ENCODE measurements around the gene NCAM1.

The NCAM1 gene

DNA sequence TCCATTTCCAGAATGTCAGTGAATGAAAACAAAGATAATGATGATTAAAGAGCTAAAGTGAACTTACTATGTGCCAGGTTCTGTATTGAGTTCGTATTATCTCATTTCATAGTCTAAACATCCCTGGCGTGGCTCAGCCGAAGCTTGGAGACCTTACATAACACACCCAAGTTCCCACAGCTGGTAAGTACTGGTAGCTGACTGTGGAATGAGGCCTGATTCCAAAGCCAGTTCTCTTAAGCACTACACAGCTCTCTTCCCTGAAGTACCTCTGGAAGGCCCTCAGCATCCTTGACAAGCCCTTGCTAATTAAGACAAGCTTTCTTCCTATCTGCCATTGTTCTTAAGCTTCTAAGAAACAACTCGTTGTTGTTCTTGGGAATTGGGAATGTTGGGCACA is 28.6 kb upstream of the NCAM1 start:
- Histone ChIP-seq H3K4me1 (ENCODE audit: control extremely low read depth in 1 of 4, control insufficient read depth in 4 of 4, insufficient read depth in 4 of 4, low read length in 3 of 4) (no peaks in the 10 kb centered on the region), H3K27ac (ENCODE audit: insufficient read depth in 1 of 2, low read depth in 1 of 2, low read length in 2 of 2, poor library complexity in 1 of 2, severe bottlenecking in 2 of 2) (no peak overlapping the region), H3K9me3 (ENCODE audit: control extremely low read depth in 1 of 5, control insufficient read depth in 4 of 5, insufficient read depth in 2 of 5, low read depth in 1 of 5, low read length in 4 of 5) (peaks cover 0 to 5% (median 0%) of the 10 kb centered on the region in 5 experiments), H3K4me3 (ENCODE audit: control insufficient read depth in 1 of 7, extremely low read depth in 1 of 7, insufficient read depth in 4 of 7, low read depth in 2 of 7, low read length in 6 of 7) (no peak overlapping the region), H3K27me3 (replicated peaks in 2 of 5; ENCODE audit: control insufficient read depth in 4 of 5, insufficient read depth in 5 of 5, low read length in 4 of 5) (peaks cover 0 to 4% (median 0%) of the 10 kb centered on the region in 5 experiments), H3K36me3 (ENCODE audit: control insufficient read depth in 4 of 4, insufficient read depth in 4 of 4, low read length in 3 of 4) (no peaks in the 10 kb centered on the region)
- ChIA-PET CTCF (interaction anchor here (1.1 kb wide), 1 partner anchor 8 kb away, joined by 4 read pairs; no protein-coding TSS in a partner anchor), POLR2A (no interaction called here)
- 100% methylated on average over 2 of the region's 4 CpGs for WGBS (ENCODE audit: insufficient coverage)
- no peak for DNase-seq

DNA sequence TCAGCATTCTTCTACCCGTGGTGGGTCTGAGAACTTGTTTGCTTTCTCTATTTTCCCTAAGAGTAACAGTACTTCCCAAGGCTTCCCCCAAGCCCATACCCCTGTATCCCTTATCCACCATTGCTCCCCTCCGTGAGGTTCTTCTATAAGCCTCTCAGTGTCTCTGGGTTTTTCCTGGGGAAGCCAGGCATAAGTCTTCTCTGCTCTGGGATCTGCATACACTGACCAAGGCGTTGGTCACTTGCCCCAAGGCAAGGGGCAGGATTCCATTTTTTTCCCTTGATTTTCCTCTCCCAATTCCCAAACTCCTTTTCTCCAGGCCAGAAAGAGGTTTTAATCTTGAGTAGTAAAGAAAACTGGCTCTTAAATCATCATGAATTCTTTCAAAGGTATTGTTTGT is 27.2 kb upstream of the NCAM1 start:
- ChIA-PET POLR2A (no interaction called here), CTCF (no interaction called here)
- Histone ChIP-seq H3K27me3 (replicated peaks in 2 of 5; ENCODE audit: control insufficient read depth in 4 of 5, insufficient read depth in 5 of 5, low read length in 4 of 5) (peaks cover 0 to 7% (median 0%) of the 10 kb centered on the region in 5 experiments), H3K4me1 (ENCODE audit: control extremely low read depth in 1 of 4, control insufficient read depth in 4 of 4, insufficient read depth in 4 of 4, low read length in 3 of 4) (no peaks in the 10 kb centered on the region), H3K9me3 (ENCODE audit: control extremely low read depth in 1 of 5, control insufficient read depth in 4 of 5, insufficient read depth in 2 of 5, low read depth in 1 of 5, low read length in 4 of 5) (peaks cover 0 to 5% (median 0%) of the 10 kb centered on the region in 5 experiments), H3K27ac (ENCODE audit: insufficient read depth in 1 of 2, low read depth in 1 of 2, low read length in 2 of 2, poor library complexity in 1 of 2, severe bottlenecking in 2 of 2) (no peak overlapping the region), H3K4me3 (ENCODE audit: control insufficient read depth in 1 of 7, extremely low read depth in 1 of 7, insufficient read depth in 4 of 7, low read depth in 2 of 7, low read length in 6 of 7) (no peak overlapping the region), H3K36me3 (ENCODE audit: control insufficient read depth in 4 of 4, insufficient read depth in 4 of 4, low read length in 3 of 4) (no peaks in the 10 kb centered on the region)
- DNase-seq: no peak
- 100% methylated on average over 1 of the region's 3 CpGs for WGBS (ENCODE audit: insufficient coverage)

DNA sequence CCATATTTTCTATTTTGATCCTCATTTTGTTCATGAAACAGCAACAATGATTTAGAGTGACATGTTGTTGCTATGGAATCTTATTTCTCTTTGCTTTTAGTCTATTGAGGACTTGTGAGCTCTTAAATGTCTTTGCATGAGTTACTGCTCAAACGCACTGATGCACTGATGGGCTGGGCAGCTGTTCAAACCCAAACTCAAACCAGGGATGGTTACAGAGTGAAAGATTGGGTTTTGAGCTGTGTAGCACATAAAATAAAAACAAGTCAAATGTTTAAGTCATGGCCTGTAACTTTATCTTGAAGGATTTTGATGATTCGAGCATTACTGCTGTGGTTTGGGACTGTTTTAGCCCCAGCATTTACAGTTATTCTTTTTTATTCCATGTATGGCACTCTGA is 20.1 kb upstream of the NCAM1 start:
- no peak for DNase-seq
- ChIA-PET POLR2A (no interaction called here), CTCF (interaction anchor here (0.9 to 1.6 kb wide), 3 partner anchors 9 to 353 kb away, joined by 3 to 4 read pairs (median 3); no protein-coding TSS in a partner anchor)
- Histone ChIP-seq H3K27ac (ENCODE audit: insufficient read depth in 1 of 2, low read depth in 1 of 2, low read length in 2 of 2, poor library complexity in 1 of 2, severe bottlenecking in 2 of 2) (no peak overlapping the region), H3K9me3 (ENCODE audit: control extremely low read depth in 1 of 5, control insufficient read depth in 4 of 5, insufficient read depth in 2 of 5, low read depth in 1 of 5, low read length in 4 of 5) (peaks cover 0 to 4% (median 0%) of the 10 kb centered on the region in 5 experiments), H3K27me3 (replicated peaks in 2 of 5; ENCODE audit: control insufficient read depth in 4 of 5, insufficient read depth in 5 of 5, low read length in 4 of 5) (peaks cover 0 to 10% (median 0%) of the 10 kb centered on the region in 5 experiments), H3K4me3 (ENCODE audit: control insufficient read depth in 1 of 7, extremely low read depth in 1 of 7, insufficient read depth in 4 of 7, low read depth in 2 of 7, low read length in 6 of 7) (no peak overlapping the region), H3K36me3 (ENCODE audit: control insufficient read depth in 4 of 4, insufficient read depth in 4 of 4, low read length in 3 of 4) (no peaks in the 10 kb centered on the region), H3K4me1 (ENCODE audit: control extremely low read depth in 1 of 4, control insufficient read depth in 4 of 4, insufficient read depth in 4 of 4, low read length in 3 of 4) (no peaks in the 10 kb centered on the region)
- WGBS (ENCODE audit: insufficient coverage): 100% methylated on average over 1 of the region's 2 CpGs

DNA sequence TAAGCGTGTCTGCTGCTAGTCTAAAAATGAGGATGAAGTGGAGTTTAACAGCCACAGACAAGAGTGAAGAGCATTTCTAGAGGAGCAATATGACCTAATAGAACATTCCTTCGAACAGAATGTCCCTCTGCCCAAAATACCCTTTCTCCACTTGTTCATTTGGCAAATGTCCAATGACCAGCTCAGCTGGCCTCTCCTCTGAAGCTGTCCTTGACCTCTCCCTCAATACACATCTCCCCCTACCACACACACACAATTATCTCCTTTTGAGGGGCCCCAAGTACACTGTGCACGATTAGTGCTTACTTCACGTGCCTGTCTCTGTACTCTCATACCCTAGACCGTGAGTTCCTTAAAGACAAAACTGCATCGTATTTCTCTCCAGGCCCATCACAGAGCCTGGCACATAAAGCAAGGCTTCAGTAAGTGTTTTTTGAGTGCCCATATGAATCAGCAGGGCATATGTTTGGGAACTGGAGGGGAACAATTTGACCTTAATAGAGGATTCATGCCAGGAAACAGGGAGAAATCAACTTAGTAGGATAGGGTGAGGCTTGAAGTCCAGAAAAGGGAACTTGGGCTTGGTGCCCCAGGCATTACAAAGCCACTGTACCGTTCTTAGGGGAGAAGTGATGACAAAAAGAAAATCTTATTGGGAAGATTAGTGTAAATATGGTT is 18.1 kb upstream of the NCAM1 start:
- ChIA-PET CTCF (no interaction called here), POLR2A (no interaction called here)
- DNase-seq: no peak
- peaks cover 0 to 10% (median 0%) of the 10 kb centered on the region in 5 experiments for H3K27me3 ChIP-seq (replicated peaks in 2 of 5; ENCODE audit: control insufficient read depth in 4 of 5, insufficient read depth in 5 of 5, low read length in 4 of 5)
- H3K4me1 ChIP-seq (ENCODE audit: control extremely low read depth in 1 of 4, control insufficient read depth in 4 of 4, insufficient read depth in 4 of 4, low read length in 3 of 4): no peaks in the 10 kb centered on the region
- WGBS (ENCODE audit: insufficient coverage): 75% methylated on average over 4 of the region's 7 CpGs
- H3K4me3 ChIP-seq (ENCODE audit: control insufficient read depth in 1 of 7, extremely low read depth in 1 of 7, insufficient read depth in 4 of 7, low read depth in 2 of 7, low read length in 6 of 7): no peak overlapping the region
- H3K27ac ChIP-seq (ENCODE audit: insufficient read depth in 1 of 2, low read depth in 1 of 2, low read length in 2 of 2, poor library complexity in 1 of 2, severe bottlenecking in 2 of 2): no peak overlapping the region
- no peaks in the 10 kb centered on the region for H3K36me3 ChIP-seq (ENCODE audit: control insufficient read depth in 4 of 4, insufficient read depth in 4 of 4, low read length in 3 of 4)
- H3K9me3 ChIP-seq (ENCODE audit: control extremely low read depth in 1 of 5, control insufficient read depth in 4 of 5, insufficient read depth in 2 of 5, low read depth in 1 of 5, low read length in 4 of 5): no peaks in the 10 kb centered on the region

DNA sequence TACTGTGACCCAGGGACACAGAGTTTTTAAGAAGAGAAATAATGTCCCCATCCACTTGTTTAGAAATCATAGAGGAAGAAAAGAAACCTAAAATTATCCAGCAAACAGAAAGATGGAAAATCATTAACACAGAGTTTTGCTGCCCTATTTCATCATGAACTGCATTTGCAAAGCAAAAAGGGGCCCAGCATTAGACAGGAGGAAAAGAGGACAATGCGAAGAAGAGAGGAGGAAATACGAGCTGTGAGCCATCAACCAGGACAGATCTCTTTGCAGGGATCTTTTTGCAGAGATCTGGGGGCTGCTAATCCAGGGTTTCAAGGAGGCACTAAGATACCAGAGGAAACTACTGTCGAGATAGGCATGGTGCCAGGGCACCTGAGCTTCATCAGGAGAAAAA is 14.4 kb upstream of the NCAM1 start:
- Histone ChIP-seq H3K36me3 (ENCODE audit: control insufficient read depth in 4 of 4, insufficient read depth in 4 of 4, low read length in 3 of 4) (no peaks in the 10 kb centered on the region), H3K4me3 (ENCODE audit: control insufficient read depth in 1 of 7, extremely low read depth in 1 of 7, insufficient read depth in 4 of 7, low read depth in 2 of 7, low read length in 6 of 7) (no peak overlapping the region), H3K27ac (ENCODE audit: insufficient read depth in 1 of 2, low read depth in 1 of 2, low read length in 2 of 2, poor library complexity in 1 of 2, severe bottlenecking in 2 of 2) (no peak overlapping the region), H3K27me3 (replicated peaks in 2 of 5; ENCODE audit: control insufficient read depth in 4 of 5, insufficient read depth in 5 of 5, low read length in 4 of 5) (peaks cover 0 to 7% (median 0%) of the 10 kb centered on the region in 5 experiments), H3K4me1 (ENCODE audit: control extremely low read depth in 1 of 4, control insufficient read depth in 4 of 4, insufficient read depth in 4 of 4, low read length in 3 of 4) (no peaks in the 10 kb centered on the region), H3K9me3 (ENCODE audit: control extremely low read depth in 1 of 5, control insufficient read depth in 4 of 5, insufficient read depth in 2 of 5, low read depth in 1 of 5, low read length in 4 of 5) (no peaks in the 10 kb centered on the region)
- ChIA-PET POLR2A (no interaction called here), CTCF (no interaction called here)
- 93% methylated on average over 3 of the region's 3 CpGs for WGBS (ENCODE audit: insufficient coverage)
- no peak for DNase-seq

DNA sequence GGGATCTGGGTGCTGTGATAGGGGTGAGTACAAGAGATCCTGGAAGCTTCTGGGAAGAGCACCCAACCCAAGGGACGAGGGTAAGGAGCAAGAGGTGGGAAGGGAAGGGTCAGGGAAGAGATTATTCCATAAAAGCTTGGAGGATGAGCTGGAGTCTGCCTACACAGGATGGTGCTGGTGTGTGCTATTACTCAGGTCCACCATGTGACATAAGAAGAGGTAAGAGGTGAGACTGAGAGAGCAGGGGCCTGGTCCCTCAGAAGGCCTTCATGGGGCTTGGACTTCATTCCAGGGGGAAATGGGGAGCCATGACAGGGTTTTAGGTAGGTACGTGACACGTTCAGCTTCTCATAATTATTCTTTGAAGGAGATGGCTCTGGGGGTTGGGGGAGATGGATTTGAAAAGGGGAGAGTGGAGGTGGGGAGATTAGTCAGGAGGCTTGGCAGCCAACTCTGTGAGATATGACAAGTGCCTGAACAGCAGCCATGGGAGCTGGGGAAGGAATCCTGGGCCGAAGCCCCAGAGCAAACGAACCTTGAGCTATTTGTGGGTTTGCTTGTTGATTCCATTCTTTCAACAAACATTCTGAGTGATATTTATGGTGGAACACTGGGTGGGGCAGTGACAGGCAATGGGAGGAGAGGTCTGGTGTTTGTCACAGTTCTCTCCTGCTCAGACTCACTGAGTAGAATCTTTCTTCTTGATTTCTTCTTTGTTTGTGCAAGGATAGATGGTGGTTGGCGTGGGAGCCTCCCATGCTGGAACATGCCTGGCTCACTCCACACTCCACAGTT is 11.2 kb upstream of the NCAM1 start:
- no peak for DNase-seq
- H3K4me3 ChIP-seq (ENCODE audit: control insufficient read depth in 1 of 7, extremely low read depth in 1 of 7, insufficient read depth in 4 of 7, low read depth in 2 of 7, low read length in 6 of 7): no peak overlapping the region
- no peak overlapping the region for H3K27ac ChIP-seq (ENCODE audit: insufficient read depth in 1 of 2, low read depth in 1 of 2, low read length in 2 of 2, poor library complexity in 1 of 2, severe bottlenecking in 2 of 2)
- no peaks in the 10 kb centered on the region for H3K36me3 ChIP-seq (ENCODE audit: control insufficient read depth in 4 of 4, insufficient read depth in 4 of 4, low read length in 3 of 4)
- CTCF ChIA-PET: no interaction called here
- H3K9me3 ChIP-seq (ENCODE audit: control extremely low read depth in 1 of 5, control insufficient read depth in 4 of 5, insufficient read depth in 2 of 5, low read depth in 1 of 5, low read length in 4 of 5): peaks cover 0 to 3% (median 0%) of the 10 kb centered on the region in 5 experiments
- H3K4me1 ChIP-seq (ENCODE audit: control extremely low read depth in 1 of 4, control insufficient read depth in 4 of 4, insufficient read depth in 4 of 4, low read length in 3 of 4): no peaks in the 10 kb centered on the region
- WGBS (ENCODE audit: insufficient coverage): 84% methylated on average over 3 of the region's 6 CpGs
- H3K27me3 ChIP-seq (replicated peaks in 2 of 5; ENCODE audit: control insufficient read depth in 4 of 5, insufficient read depth in 5 of 5, low read length in 4 of 5): peaks cover 0 to 13% (median 2%) of the 10 kb centered on the region in 5 experiments
- POLR2A ChIA-PET: no interaction called here

DNA sequence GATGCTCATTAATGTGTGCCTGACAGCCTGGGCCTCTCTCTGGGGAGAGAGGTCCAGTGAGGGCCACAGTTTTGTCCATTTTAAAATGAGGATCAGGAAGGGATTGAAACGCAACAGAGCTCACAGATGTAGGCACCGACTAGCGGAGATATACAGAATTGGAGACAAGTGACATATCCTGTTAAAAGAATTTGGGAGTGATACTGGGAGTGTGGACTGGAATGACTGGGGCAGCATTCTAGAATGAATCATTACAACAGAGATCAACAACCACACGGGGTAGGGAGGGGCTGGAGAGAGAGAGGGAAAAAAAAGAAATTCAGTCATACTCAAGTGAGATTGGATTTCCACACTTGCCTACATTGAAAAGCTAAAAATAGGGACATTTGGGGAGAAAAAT is 2.5 kb upstream of the NCAM1 start:
- no peak for DNase-seq
- POLR2A ChIA-PET: no interaction called here
- Histone ChIP-seq H3K9me3 (ENCODE audit: control extremely low read depth in 1 of 5, control insufficient read depth in 4 of 5, insufficient read depth in 2 of 5, low read depth in 1 of 5, low read length in 4 of 5) (peaks cover 0 to 6% (median 0%) of the 10 kb centered on the region in 5 experiments), H3K36me3 (ENCODE audit: control insufficient read depth in 4 of 4, insufficient read depth in 4 of 4, low read length in 3 of 4) (no peaks in the 10 kb centered on the region), H3K27me3 (replicated peaks in 2 of 5; ENCODE audit: control insufficient read depth in 4 of 5, insufficient read depth in 5 of 5, low read length in 4 of 5) (peaks cover 7 to 80% (median 32%) of the 10 kb centered on the region in 5 experiments), H3K27ac (ENCODE audit: insufficient read depth in 1 of 2, low read depth in 1 of 2, low read length in 2 of 2, poor library complexity in 1 of 2, severe bottlenecking in 2 of 2) (no peak overlapping the region), H3K4me3 (ENCODE audit: control insufficient read depth in 1 of 7, extremely low read depth in 1 of 7, insufficient read depth in 4 of 7, low read depth in 2 of 7, low read length in 6 of 7) (no peak overlapping the region), H3K4me1 (ENCODE audit: control extremely low read depth in 1 of 4, control insufficient read depth in 4 of 4, insufficient read depth in 4 of 4, low read length in 3 of 4) (peaks cover 0 to 29% (median 27%) of the 10 kb centered on the region in 4 experiments)
- WGBS (ENCODE audit: insufficient coverage): 67% methylated on average over 1 of the region's 4 CpGs
- CTCF ChIA-PET: no interaction called here
